ENCODE measurements around the gene ALG9.

- TF ChIP-seq CTCF (IDR thresholded peaks at IDR 0.05) (no peak), FOXK1 (CRISPR knock-in tag; IDR thresholded peaks at IDR 0.05) (no peak), ATF3 (CRISPR knock-in tag; conservative IDR thresholded peaks at IDR 0.05) (no peak), CBFB (CRISPR knock-in tag; IDR thresholded peaks at IDR 0.05; ENCODE audit: low read depth) (no peak), ZNF512 (CRISPR knock-in tag; IDR thresholded peaks at IDR 0.05; ENCODE audit: borderline replicate concordance) (no peak)
- TF ChIP-seq, protein P1, sequence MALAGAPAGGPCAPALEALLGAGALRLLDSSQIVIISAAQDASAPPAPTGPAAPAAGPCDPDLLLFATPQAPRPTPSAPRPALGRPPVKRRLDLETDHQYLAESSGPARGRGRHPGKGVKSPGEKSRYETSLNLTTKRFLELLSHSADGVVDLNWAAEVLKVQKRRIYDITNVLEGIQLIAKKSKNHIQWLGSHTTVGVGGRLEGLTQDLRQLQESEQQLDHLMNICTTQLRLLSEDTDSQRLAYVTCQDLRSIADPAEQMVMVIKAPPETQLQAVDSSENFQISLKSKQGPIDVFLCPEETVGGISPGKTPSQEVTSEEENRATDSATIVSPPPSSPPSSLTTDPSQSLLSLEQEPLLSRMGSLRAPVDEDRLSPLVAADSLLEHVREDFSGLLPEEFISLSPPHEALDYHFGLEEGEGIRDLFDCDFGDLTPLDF (CRISPR knock-in tag; IDR thresholded peaks at IDR 0.05): no peak
These were observed 21.8 kb downstream of the ALG9 start for GRCh38 chr11:111849631-111850030.

Measured in WTC11 (cell line).